ENCODE measurements around the gene NUDT7.

NUDT7 gene

GRCh38 chr16:77722309-77723107 lies at the start of gene NUDT7:
TSS of gene NUDT7 (plus strand) at chr16:77722514. CDS start at chr16:77722583, 69 bp downstream.
- peak; percentile 93 for DNase-seq
- no peaks in the 10 kb centered on the region for H3K27me3 Mint-ChIP-seq
- peak; percentile 96 for ATAC-seq
- peak within 1 kb of the TSS; percentile 89 to 90 for H3K4me3 Mint-ChIP-seq
- peak within 1 kb of the TSS; percentile 71 to 94 for H3K27ac Mint-ChIP-seq
- H3K4me1 Mint-ChIP-seq, result peaks cover 15% of the 10 kb centered on the region
- peaks cover 0 to 11% of the 10 kb centered on the region in 2 donors for H3K9me3 Mint-ChIP-seq

GRCh38 chr16:77674888-77675287 lies 47.4 kb upstream of the NUDT7 start:
- no peak for DNase-seq
- ATAC-seq, result no peak

DNA sequence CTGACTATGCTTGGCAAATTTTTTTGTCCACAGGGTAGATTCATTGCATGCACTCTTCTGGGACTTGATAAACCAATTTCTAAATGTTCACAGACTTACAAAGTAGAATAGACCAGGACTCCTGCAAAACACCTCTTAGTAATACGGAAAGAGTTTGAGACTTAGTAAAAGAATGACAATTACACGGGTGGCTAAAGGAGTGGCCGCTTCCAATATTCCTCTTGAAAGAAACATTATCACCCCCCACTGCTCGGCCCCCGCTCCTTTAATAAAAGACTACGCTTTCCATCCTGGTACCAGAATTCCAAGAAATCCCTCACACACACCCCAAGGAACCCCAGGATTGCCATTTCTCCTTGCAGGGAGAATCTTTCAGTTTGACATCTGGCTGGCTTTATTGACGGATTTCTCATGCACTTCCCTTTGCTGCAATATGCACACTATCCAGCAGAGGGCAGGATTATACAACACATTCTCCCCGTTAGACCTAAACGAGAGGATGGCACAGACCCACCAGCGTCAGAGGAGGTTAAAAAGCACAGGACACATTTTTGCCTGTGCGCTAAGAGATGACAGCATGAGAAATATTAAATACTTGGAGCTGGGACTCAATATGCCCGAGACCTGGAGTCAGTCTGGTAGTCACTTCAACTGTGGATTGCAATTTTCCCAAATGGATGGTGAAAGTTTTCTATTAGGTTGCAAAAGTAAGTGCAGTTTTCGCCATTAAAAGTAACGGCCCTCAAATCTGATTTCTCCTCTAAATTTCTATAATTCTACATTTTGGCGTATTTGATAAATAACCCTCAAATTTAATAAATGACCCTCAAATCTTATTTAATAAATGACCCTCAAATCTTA lies 46.6 kb upstream of the NUDT7 start:
- DNase-seq (peak; percentile 54 to 57), ATAC-seq (peak; percentile 73)
- Mint-ChIP-seq H3K27me3 (no peaks in the 10 kb centered on the region), H3K27ac (no peak overlapping the region), H3K9me3 (no peaks in the 10 kb centered on the region), H3K4me3 (no peak overlapping the region), H3K4me1 (no peaks in the 10 kb centered on the region)

More at GRCh38 chr16:77674888-77675287, 47.4 kb upstream of the NUDT7 start:
- H3K9me3 Mint-ChIP-seq, result no peaks in the 10 kb centered on the region
- H3K4me1 Mint-ChIP-seq, result no peaks in the 10 kb centered on the region
- H3K4me3 Mint-ChIP-seq, result no peak overlapping the region
- no peak overlapping the region for H3K27ac Mint-ChIP-seq
- no peaks in the 10 kb centered on the region for H3K27me3 Mint-ChIP-seq

GRCh38 chr16:77677129-77677528 lies 45.2 kb upstream of the NUDT7 start:
- ATAC-seq, result no peak
- H3K9me3 Mint-ChIP-seq, result no peaks in the 10 kb centered on the region
- H3K4me1 Mint-ChIP-seq, result no peaks in the 10 kb centered on the region
- H3K4me3 Mint-ChIP-seq, result no peak overlapping the region
- no peak overlapping the region for H3K27ac Mint-ChIP-seq
- H3K27me3 Mint-ChIP-seq, result no peaks in the 10 kb centered on the region
- no peak for DNase-seq

GRCh38 chr16:77679391-77679790 lies 42.9 kb upstream of the NUDT7 start:
- H3K27me3 Mint-ChIP-seq, result no peaks in the 10 kb centered on the region
- no peaks in the 10 kb centered on the region for H3K9me3 Mint-ChIP-seq
- no peak overlapping the region for H3K4me3 Mint-ChIP-seq
- DNase-seq (no peak), ATAC-seq (no peak)
- H3K27ac Mint-ChIP-seq, result no peak overlapping the region
- H3K4me1 Mint-ChIP-seq, result no peaks in the 10 kb centered on the region

DNA sequence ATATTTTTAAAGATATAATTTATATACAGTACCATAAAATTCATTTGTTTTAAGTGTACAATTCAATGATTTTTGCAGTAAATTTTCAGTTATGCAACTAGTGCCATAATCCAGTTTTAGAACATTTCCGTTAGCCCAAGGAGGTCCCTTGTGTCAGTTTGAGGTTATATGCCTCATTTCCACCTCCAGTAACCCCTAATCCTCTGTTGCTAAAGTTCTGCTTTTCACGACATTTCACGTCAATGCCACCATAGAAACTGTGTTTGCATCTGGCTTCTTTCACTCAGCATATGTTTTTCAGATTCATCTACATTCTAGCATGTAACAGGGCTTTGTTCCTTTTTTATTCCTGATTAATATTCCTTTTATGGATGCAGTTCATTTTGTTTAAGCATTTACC lies 42.4 kb upstream of the NUDT7 start:
- H3K4me3 Mint-ChIP-seq, result no peak overlapping the region
- no peaks in the 10 kb centered on the region for H3K27me3 Mint-ChIP-seq
- H3K27ac Mint-ChIP-seq, result no peak overlapping the region
- ATAC-seq, result no peak
- no peaks in the 10 kb centered on the region for H3K9me3 Mint-ChIP-seq
- H3K4me1 Mint-ChIP-seq, result no peaks in the 10 kb centered on the region
- DNase-seq, result no peak

GRCh38 chr16:77680496-77680895 lies 41.8 kb upstream of the NUDT7 start:
- H3K27ac Mint-ChIP-seq, result no peak overlapping the region
- no peaks in the 10 kb centered on the region for H3K4me1 Mint-ChIP-seq
- no peaks in the 10 kb centered on the region for H3K27me3 Mint-ChIP-seq
- ATAC-seq (no peak), DNase-seq (no peak)
- H3K4me3 Mint-ChIP-seq, result no peak overlapping the region
- H3K9me3 Mint-ChIP-seq, result no peaks in the 10 kb centered on the region

- no peak for DNase-seq
- Mint-ChIP-seq H3K9me3 (no peaks in the 10 kb centered on the region), H3K4me3 (no peak overlapping the region), H3K4me1 (no peaks in the 10 kb centered on the region), H3K27me3 (peaks cover 6% of the 10 kb centered on the region), H3K27ac (no peak overlapping the region)
- no peak for ATAC-seq
These were observed 39.7 kb upstream of the NUDT7 start for GRCh38 chr16:77682586-77682985.

DNA sequence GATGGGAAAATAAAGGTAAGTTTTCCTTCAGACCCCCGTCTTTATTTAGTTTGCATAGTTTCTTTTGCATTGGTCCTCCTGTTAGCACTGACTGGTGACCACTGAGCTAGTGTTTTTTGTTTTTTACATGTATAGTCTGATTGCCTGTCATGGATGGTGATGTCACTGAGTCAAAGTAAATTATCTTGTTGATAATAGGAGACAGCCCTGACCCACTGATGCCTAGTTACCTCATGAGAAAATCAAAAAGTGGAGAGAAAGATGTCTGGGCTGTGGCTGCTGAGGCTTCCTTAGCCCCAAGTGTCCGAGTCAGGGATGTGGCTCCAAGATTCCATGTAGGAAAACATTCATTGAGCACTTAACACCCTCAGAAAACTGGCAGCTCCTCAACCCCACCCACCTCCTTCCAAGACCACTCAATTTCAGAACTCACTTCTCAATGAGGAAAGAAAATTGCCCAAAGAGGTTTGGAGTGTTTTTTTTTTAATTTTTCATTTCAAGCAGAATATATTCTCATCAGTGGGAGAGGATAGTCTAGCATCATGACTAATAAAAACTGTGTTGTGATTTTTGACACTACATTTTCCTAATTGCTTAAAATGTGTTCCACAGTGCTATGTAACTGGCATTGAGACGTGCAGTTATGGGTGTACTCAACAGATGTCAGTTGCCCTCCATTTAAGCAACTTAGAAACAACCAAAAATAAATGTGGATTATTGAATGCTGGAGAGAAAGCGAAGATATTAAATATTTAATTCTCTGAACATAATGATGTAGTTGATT lies 38.7 kb upstream of the NUDT7 start:
- ATAC-seq (no peak), DNase-seq (no peak)
- H3K27me3 Mint-ChIP-seq, result peaks cover 15% of the 10 kb centered on the region
- no peak overlapping the region for H3K27ac Mint-ChIP-seq
- no peak overlapping the region for H3K4me3 Mint-ChIP-seq
- no peaks in the 10 kb centered on the region for H3K9me3 Mint-ChIP-seq
- no peaks in the 10 kb centered on the region for H3K4me1 Mint-ChIP-seq

DNA sequence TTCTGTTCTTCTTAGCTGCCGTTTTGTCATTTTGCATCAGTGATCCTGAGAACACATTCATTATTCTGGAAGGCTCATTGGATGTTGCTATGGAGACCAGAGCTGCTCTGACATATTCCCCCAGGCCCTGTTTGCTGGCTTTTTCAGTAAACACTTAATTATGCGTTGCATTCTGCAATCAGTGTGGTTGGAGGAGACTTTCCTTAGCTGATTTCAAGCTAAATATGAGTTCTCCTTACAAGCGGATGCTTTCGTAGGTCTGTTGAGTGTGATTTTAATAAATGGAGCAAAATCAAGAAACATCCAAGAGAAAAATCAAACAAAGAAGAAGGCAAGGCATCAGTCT lies 38.2 kb upstream of the NUDT7 start:
- ATAC-seq (no peak), DNase-seq (no peak)
- H3K9me3 Mint-ChIP-seq, result no peaks in the 10 kb centered on the region
- peaks cover 21% of the 10 kb centered on the region for H3K27me3 Mint-ChIP-seq
- H3K4me1 Mint-ChIP-seq, result no peaks in the 10 kb centered on the region
- H3K4me3 Mint-ChIP-seq, result no peak overlapping the region
- no peak overlapping the region for H3K27ac Mint-ChIP-seq

GRCh38 chr16:77686385-77686784 lies 35.9 kb upstream of the NUDT7 start:
- Mint-ChIP-seq H3K27me3 (peaks cover 21% of the 10 kb centered on the region), H3K4me1 (no peaks in the 10 kb centered on the region), H3K27ac (no peak overlapping the region), H3K9me3 (no peaks in the 10 kb centered on the region), H3K4me3 (no peak overlapping the region)
- ATAC-seq (no peak), DNase-seq (no peak)

GRCh38 chr16:77689971-77690370 lies 32.3 kb upstream of the NUDT7 start:
- Mint-ChIP-seq H3K27me3 (peaks cover 33% of the 10 kb centered on the region), H3K4me3 (no peak overlapping the region), H3K4me1 (no peaks in the 10 kb centered on the region), H3K27ac (no peak overlapping the region), H3K9me3 (no peaks in the 10 kb centered on the region)
- no peak for DNase-seq
- no peak for ATAC-seq

- no peak for ATAC-seq
- H3K27me3 Mint-ChIP-seq, result peaks cover 33% of the 10 kb centered on the region
- no peaks in the 10 kb centered on the region for H3K9me3 Mint-ChIP-seq
- no peaks in the 10 kb centered on the region for H3K4me1 Mint-ChIP-seq
- H3K27ac Mint-ChIP-seq, result no peak overlapping the region
- DNase-seq, result no peak
- H3K4me3 Mint-ChIP-seq, result no peak overlapping the region
These were observed 31.9 kb upstream of the NUDT7 start for GRCh38 chr16:77690416-77690815.

DNA sequence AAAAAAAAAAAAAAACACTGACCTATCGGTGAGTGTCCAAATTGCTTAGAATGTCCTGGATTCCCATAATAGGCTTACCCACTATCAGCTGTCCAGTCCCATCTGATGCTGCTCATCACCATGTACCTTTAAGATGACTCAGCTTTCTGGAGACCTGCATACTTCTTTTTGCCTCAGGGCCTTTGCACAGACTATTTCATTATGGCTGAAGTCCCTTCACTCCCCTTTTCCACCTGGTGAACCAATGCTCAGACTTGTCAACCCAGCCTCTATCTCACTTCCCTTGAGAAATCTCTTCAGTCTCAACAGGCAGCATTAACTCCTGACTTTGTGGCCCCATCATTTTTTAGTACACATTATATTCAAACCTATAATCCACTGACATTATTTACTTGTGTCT lies 29.7 kb upstream of the NUDT7 start:
- DNase-seq (no peak), ATAC-seq (no peak)
- H3K27ac Mint-ChIP-seq, result no peak overlapping the region
- H3K27me3 Mint-ChIP-seq, result peaks cover 32% of the 10 kb centered on the region
- no peaks in the 10 kb centered on the region for H3K4me1 Mint-ChIP-seq
- H3K9me3 Mint-ChIP-seq, result no peaks in the 10 kb centered on the region
- no peak overlapping the region for H3K4me3 Mint-ChIP-seq

DNA sequence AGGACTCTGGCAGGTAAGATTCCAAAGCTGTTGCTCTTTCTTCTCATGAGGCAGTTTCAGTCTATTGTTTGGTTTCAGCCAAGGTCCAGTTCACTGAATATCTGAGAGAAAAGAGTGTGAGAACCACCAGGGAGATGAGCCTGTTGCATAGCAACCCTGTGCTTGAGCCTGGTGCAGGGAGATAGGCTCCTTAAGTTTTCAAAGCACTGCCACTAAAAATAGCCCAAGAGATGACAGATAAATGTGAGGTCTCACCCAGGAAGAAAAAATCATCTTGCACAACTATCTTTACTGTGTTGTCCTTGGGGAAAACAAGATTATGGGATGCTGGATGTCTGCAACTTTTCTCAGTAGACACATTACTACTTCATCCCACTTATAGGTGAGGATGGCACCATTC lies 26.2 kb upstream of the NUDT7 start:
- no peak overlapping the region for H3K27ac Mint-ChIP-seq
- ATAC-seq (no peak), DNase-seq (no peak)
- peaks cover 21% of the 10 kb centered on the region for H3K27me3 Mint-ChIP-seq
- no peaks in the 10 kb centered on the region for H3K9me3 Mint-ChIP-seq
- no peak overlapping the region for H3K4me3 Mint-ChIP-seq
- no peaks in the 10 kb centered on the region for H3K4me1 Mint-ChIP-seq

DNA sequence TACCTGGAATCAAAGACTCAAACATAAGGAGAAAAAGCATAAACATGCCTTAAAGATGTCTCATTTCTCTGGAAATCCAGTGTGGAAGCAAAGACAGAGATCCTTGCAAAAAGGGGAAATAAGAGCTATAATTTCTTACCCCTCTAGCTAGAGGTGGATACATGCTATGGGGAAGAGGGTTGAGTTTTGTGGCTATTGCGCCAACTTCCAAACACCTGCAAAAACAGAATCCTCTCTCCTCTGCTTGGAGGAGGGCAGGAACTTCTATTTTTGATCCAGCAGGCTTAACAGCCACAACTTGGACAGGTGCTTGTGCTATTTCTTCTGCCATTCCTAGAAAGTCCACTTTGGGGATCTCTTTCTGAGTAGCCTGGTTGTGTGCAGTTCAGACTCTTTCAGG lies 21.5 kb upstream of the NUDT7 start:
- H3K9me3 Mint-ChIP-seq, result peaks cover 0 to 3% of the 10 kb centered on the region in 2 donors
- ATAC-seq (no peak), DNase-seq (no peak)
- H3K4me1 Mint-ChIP-seq, result no peaks in the 10 kb centered on the region
- H3K27ac Mint-ChIP-seq, result no peak overlapping the region
- no peak overlapping the region for H3K4me3 Mint-ChIP-seq
- peaks cover 10% of the 10 kb centered on the region for H3K27me3 Mint-ChIP-seq

Measured in stimulated activated naive CD8-positive, alpha-beta T cell treated with anti-CD3 and anti-CD28 coated beads, Interleukin-15, amount 100 ng/mL, for 72 hours (primary cell).